Posterior cingulate gyrus (tissue), 11 donors: Measurements from ENCODE around the gene TSPAN18.

Experiments
- DNase-seq, 10 donors: peaks; one replicate each; pipeline versions ENCODE4 v3.0.0 to v3.0.0-alpha.2; 2020 to 2021; ENCODE audit warnings: mixed read lengths in 3 of 10
- intact Hi-C: fragments of 100-400 bp; cut with DNase I; formaldehyde crosslinking; loops from one replicate; pipeline ENCODE4 v1.15.1; 2023

The TSPAN18 gene

DNA sequence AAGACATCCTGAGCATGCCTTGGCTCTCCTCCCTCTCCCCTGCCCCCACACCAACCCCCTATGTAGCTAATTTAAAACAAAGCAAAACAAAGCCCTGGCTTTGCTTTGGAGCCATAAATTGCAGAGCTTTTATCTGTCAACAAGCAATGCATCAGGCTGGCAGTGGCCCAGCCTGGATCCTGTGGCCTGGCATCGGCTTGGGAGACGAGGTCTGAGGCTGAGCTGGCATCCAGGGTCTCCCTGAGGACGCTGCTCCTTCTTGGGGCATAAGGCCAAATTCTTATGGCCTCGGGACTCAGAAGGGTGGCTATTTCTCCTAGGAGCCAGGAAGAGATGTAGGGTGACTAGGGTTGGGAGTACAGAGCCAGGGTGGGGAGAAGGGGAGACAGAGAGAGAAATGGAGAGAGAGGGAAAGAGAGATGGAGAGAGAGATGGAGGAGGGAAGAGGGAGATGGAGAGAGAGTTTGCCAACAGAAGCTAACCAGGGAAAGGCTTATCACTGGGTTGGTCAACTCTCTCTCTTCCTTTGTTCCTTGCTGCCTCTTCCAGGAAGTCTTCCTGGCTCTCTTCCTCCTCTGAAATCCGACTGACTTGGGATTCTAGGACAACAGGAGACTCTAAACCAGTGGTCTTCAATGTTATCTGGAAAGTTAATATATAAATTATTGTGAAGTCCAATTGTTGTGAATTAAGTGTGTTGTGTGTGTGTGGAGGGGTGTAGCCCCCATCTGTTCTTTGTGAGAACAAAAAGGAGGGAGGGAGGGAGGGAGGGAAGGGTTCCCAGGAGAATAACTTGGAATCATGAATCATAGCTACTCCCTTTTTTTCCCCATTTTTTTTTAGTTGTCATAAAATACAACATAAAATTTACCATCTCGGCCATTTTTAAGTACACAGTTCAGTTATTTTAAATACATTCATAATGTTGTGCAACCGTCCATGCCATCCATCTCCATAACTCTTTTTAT is 29.1 kb downstream of the TSPAN18 start:
- intact Hi-C loops: no loop called here
- no peak for DNase-seq

- intact Hi-C loops: no loop called here
- no peak for DNase-seq
Observed at GRCh38 chr11:44758983-44759382, 32.2 kb downstream of the TSPAN18 start.

- intact Hi-C loops: no loop called here
- DNase-seq: no peak
Observed at GRCh38 chr11:44759743-44760476, 33.1 kb downstream of the TSPAN18 start.

- no peak for DNase-seq
- intact Hi-C loops: no loop called here
Observed at GRCh38 chr11:44760477-44760872, 33.7 kb downstream of the TSPAN18 start.

DNA sequence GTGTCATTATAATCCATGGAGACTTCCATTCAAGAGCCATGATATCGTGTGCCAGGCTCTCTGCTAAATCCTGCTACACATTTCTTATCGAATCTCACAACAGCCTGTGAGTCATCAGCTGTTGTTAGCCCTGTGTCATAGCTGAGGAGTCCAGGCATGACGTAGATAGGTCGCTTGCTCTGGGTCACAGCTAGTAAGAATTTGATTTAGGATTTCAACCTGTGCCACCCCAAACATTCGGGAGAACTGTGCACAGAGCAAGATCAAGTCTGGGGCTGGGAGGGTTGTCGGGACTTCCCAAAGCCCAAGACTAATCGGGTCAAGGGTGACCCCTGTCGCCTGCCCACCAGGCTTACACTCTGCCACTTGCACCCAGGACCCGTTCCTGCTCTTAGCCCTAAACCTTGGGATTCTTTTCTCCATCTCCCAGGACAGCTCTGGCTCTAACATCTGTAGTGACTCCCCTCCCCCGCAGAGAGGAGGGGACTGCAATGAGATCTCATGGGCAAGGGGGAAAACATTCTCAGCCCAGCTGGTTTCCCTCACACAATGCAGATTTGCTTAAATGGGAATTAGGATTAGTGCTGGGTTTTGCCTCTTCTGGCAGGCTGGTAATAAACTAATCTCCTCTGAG is 34.3 kb downstream of the TSPAN18 start:
- no peak for DNase-seq
- intact Hi-C loops: no loop called here

DNA sequence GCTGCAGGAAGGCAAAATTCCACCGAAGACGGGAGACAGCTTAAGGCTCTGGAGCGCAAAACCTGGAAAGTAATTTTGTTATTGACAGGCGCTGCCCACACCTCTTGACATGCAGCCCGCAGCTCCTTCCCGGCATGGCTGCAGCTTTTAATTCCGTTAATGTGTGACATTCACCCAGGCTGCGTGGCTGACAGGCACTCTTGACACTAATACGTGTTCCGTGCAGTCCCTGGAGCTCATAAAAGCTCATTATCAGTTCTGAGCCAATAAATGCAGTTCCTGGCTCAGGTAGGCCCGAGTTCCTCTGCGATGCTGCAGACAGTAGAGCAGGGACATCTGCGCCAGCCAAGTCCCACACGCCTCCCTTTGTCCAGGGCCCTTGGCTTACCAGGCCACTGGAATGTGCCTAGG is 34.8 kb downstream of the TSPAN18 start:
- no peak for DNase-seq
- intact Hi-C loops: no loop called here

- intact Hi-C loops: no loop called here
- DNase-seq: no peak
Observed at GRCh38 chr11:44763121-44763820, 36.5 kb downstream of the TSPAN18 start.

DNA sequence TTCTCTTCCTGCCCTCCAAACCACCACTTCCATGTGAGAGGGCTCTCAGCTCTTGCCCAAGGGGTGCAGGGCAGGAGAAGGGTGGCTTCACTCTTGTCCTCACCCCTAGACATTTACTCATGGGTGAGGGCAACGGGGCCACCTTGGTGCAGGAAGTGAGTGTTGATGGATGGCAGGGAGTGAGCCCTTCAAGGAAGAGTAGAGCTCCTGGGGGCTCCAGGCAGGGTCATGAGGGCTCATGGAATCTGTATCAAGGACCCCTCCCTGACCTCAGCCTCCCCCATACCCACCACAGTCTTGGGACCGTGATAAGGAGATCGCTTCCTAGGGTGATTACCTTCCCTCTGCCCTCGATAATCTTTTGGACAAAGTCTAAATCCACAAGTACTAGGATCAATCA is 37.8 kb downstream of the TSPAN18 start:
- no peak for DNase-seq

DNA sequence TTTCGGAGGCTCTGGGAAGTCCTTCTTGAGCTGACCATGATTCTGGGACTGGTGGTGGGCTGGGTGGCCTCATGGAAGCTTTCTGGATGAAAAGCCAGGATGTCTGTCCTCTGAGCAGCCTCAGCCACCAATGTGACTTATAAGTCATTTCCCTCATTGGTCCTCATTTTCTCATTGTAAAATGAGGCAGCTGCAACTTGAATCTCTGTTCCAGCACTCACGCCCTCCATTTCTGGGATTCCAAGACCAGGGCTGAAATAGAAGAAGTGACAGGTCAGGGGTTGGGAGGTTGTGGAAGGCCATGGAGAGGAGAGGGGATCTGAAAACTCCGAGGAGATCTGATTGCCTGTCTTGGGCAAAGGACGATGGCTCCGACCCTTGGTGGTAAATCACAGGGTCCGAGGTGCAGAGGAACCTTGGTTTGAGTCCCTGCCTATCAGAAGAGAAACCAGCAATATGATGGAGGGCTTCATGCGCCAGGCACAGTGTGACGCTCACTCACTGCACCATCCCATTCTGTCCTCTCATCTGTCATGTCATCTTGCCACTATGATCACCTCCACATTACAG is 38.3 kb downstream of the TSPAN18 start:
- intact Hi-C loops: no loop called here

More for the DNA sequence above, 37.8 kb downstream of the TSPAN18 start:
- intact Hi-C loops: no loop called here

GRCh38 chr11:44765676-44766075 is 38.9 kb downstream of the TSPAN18 start:
- no peak for DNase-seq
- intact Hi-C loops: no loop called here

More for the DNA sequence above, 38.3 kb downstream of the TSPAN18 start:
- DNase-seq: no peak

DNA sequence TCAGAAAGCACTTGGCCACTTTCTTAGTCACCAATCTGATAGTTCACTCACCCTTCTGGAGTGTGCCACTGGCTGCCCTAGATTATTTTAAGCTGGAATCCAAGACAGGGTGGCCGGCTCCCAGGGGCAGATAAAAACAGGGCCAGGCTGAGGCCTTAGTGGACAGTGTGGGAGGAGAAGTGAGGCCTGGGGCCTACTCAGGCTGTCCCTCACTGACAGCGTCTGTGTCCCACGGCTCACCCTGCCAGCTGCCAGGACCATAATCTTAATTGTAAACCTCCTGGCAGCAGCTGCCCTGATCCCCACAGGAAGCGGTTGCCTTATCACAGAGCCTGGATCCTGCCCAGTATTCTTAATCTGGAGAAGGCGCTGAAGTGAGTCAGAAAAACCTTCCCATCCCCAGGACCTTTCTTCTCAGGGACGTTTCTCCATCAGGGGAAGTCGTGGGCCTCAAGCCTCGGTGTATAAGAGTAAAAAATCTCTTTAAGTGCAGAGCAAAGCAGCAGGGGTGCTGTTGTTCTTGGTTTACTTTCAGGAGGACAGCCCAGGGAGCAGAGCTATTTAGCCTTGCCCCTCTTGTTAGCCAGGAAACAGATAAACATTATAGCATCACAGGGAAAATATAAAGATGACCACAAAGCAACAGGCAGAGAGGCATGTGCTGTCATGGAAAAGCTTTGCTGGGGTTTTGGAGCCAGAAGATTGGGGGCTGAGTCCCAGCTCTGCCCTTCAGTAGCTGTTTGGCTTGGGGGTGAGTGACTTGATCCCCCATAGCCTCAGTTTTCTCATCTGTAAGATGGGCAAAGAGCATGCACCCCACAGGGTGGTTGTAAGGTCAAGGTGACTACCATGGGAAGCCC is 39.6 kb downstream of the TSPAN18 start:
- intact Hi-C loops: no loop called here
- DNase-seq: no peak

DNA sequence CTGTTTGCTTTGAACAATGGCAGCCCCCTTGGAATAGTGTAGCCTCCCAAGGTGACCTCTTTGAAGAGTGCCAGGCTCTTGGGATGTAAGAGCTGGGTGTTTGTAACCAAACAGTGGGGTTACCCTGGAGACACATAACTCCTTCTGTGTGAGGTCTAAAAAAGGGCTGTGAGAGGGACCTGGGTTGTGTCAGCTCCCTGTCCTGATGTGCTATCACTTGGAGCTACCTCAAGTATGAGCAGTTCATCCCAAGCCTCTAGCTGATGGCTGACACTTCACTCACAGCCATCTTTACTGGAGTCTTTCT is 40.2 kb downstream of the TSPAN18 start:
- no peak for DNase-seq

DNA sequence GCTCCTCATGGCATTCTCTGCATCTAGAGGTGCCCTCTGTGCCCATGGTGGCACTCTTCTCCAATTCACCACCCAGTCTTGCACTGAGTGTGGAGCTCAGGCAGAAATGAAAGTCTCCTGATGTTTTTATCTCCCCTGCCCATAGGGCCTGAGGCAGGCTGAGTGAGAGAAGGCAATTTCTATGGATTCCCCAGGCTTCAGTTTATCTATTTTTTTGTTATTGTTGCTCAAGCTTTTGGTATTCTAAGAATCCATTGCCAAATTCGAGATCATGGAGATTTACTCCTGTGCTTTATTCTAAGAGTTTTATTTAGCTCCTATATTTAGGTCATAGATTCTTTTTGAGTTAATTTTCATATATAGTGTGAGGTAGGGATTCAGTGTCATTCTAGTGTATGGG is 40.7 kb downstream of the TSPAN18 start:
- intact Hi-C loops: no loop called here
- DNase-seq: no peak

More for the DNA sequence above, 40.2 kb downstream of the TSPAN18 start:
- intact Hi-C loops: no loop called here

DNA sequence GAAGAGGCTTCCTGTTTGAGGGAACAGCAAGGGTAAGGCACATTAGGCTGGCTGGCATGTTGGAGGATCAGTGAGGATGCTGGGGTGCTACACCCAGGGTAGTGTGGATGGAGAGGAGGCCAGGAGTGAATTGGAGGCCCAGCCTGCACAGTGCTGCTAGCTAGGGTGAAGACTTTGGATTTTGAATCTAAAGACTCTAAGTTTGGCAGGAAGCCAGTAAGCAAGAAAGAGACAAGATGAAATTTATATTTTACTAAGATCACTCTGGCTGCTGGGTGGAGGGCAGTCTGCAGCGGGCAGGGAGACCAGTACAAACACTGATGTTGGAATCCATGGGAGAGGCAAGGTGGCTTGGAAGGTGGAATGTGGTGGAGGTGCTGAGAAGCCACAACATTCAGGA is 43.6 kb downstream of the TSPAN18 start:
- DNase-seq: no peak
- intact Hi-C loops: no loop called here

DNA sequence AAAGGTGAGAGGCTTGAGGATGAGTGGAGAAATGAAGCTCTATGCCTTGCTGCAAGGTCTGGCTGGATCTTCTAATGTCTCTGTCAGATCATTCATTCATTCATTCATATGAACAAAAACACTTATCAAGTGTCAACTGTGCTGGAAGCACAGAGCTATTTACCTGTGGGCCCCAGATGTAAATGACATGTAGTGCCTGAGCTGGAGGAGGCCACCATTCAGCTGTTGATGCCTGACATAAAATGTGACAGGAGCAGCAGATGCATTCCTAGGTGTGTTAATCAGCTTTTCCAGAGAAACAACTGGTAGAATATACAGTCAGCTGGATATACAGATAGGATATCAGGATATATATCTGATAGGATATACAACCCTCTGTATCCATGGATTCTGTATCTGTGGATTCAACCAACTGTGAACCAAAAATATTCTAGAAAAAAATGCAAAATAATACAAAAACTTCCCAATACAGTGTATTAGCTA is 44.5 kb downstream of the TSPAN18 start:
- intact Hi-C loops: no loop called here
- no peak for DNase-seq

DNA sequence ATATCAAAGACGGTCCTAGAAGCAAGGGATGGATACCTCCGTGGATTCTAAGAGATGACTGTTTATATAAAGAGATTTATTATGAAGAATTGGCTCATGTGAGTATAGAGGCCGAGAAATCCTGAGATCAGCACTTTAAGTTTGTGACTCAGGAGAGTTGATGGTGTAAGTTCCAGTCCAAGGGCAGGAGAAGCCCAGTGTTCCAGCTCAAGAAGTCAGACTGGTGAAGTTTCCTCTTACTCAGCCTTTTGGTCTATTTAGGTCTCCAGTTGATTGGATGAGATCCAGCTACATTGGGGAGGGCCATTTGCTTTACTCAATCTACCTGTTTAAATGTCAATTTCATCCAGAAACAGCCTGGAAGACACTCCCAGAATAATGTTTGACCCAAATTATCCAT is 45.1 kb downstream of the TSPAN18 start:
- DNase-seq: no peak
- intact Hi-C loops: no loop called here

GRCh38 chr11:44773351-44773965 is 46.7 kb downstream of the TSPAN18 start:
- DNase-seq: no peak
- intact Hi-C loops: no loop called here

- no peak for DNase-seq
- intact Hi-C loops: no loop called here
Observed at GRCh38 chr11:44774108-44774507, 47.3 kb downstream of the TSPAN18 start.

GRCh38 chr11:44774731-44775130 is 48.0 kb downstream of the TSPAN18 start:
- intact Hi-C loops: loop anchor here (5.0 kb wide), 1 partner anchor 152 kb away; no protein-coding TSS in a partner anchor

More at GRCh38 chr11:44774731-44775130, 48.0 kb downstream of the TSPAN18 start:
- no peak for DNase-seq
